Fibroblast of lung (primary cell): ENCODE results near the gene KDM8.

Source experiments
- CTCF ChIP-seq, 2 donors: IDR thresholded peaks in 1 of 2; conservative IDR thresholded peaks in 1 of 2; 1 replicate in 1 of 2; 2 replicates in 1 of 2; pipeline ENCODE4 v1.5.1; 2011 to 2012; ENCODE audit warnings: low read length in 2 of 2, control low read depth in 1 of 2, inconsistent platforms in 1 of 2, low read depth in 1 of 2, mild to moderate bottlenecking in 1 of 2
- EZH2 ChIP-seq: IDR thresholded peaks from 2 replicates; pipeline ENCODE4 v1.5.1; 2012; ENCODE audit warnings: low read length, control low read depth, mild to moderate bottlenecking; ENCODE audit errors: missing control alignments

- TF ChIP-seq CTCF (conservative IDR thresholded peaks at IDR 0.05 in 1 of 2, IDR thresholded peaks at IDR 0.05 in 1 of 2; ENCODE audit: low read depth in 1 of 2, low read length in 2 of 2) (no peak), EZH2 (no peak)
Observed at GRCh38 chr16:27270349-27270748, 67.0 kb downstream of the KDM8 start.
